HG03442 (cell line): ENCODE measurements around the gene OR52E5.

Source experiments
- ATAC-seq: cut with Tn5 transposase; IDR thresholded peaks from one replicate; pipeline ENCODE4 v1.9.1; 2021; ENCODE audit warnings: mild to moderate bottlenecking, moderate library complexity; ENCODE audit not compliant: unreplicated experiment

Gene OR52E5

DNA sequence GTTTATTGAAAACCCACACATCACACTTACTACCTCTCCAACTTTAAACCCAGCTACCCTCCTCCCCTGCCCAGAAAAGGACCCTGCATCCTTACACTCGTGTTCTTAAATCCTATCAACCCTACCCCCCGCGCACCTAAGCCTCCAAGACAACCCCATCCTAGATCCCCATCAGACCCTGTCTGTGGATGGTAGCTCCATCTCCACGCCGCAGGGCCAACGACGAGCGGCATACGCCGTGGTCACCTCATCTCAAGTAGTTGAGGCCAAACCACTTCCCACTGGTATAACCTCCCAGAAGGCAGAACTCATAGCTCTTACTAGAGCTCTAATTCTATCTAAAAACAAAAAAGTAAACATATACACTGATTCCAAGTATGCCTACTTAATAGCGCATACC is 39.7 kb downstream of the OR52E5 start:
- no peak for ATAC-seq

DNA sequence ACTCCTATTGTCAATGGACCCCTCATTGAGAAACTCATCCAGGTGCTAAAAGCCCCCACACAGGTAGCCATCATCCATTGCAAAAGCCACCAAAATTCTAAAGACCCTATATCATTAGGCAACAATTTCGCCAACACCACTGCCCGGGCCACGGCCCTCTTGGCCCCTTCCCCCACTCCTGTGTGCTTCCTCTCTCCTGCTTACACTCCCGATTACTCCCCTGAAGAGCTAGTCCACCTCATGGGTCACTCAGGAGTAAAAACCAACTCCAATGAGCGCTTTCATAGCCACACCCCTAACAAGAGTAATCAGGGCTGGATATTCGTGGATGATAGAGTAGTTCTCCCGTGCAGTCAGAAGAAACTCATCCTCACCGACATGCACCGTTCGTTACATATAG is 40.1 kb downstream of the OR52E5 start:
- ATAC-seq: no peak

DNA sequence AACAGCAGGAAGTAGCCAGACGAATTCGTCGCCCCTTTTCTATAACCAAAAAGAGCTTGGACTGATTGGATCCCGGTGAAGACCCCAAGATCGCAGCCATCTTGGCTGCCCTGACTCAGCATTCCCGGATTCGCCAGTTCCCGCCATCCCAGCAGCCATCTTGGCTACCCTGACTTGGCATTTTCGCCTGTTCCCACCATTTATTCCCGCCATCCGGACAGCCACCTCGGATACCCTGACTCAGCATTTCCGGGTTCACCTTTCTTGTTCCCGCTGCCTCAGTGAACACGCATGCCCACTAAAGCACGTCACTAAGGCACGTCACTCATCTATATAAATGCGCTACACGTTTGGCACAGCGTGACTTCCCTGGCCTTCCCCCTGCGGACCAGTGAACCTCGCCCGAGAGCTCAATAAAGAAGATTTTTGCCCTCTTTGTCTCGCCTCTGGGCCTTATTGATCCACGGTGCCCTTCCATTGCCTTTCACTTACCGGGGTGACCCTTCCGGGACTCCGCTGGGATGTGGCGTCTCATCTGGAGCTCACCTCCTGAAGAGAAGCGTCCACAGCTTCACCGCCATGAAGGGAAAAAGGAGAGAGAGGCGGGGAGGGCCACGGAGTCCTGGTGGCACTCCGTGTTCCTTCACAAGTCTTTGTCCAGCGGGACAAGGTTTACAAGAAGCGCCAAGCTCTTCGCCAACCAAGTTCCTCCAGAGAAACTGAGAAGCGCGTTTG is 45.0 kb downstream of the OR52E5 start:
- no peak for ATAC-seq

DNA sequence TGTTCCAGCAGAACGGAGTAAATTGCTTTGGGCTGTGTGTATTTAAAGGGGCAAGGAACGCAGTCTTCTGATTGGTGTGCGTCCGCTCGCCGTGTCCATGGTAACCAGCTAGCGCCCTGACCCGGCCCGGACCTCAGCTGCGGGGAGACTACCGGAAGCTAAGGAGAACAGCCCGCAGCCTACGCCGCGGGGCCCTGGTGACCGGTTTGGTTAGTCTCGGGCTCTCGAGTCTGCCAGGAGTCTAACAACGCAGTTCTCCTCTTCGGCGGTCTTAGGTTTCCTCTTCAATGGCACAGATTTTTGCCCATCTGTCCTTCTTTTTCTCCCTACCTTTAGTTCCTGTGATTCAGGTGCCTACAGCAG is 45.6 kb downstream of the OR52E5 start:
- ATAC-seq: no peak

DNA sequence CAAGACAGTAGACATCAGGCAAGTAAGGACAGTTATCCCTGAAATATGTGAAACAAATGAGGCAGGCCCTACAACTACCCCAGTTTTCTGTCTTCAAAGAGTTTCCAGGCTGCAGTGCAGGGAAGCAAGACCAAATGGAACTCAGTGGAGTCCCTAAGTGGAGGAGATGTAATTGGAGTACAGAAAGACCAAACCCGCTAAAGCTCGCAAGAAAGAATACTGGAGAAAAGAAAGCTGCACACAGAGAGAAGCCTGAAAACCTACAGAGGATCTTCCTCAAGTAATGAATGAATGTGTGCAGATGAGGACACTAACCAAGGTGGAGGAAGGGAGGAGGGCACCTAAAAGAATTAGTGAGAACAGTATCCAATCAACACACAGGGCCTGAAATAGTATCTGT is 47.7 kb downstream of the OR52E5 start:
- ATAC-seq: no peak

DNA sequence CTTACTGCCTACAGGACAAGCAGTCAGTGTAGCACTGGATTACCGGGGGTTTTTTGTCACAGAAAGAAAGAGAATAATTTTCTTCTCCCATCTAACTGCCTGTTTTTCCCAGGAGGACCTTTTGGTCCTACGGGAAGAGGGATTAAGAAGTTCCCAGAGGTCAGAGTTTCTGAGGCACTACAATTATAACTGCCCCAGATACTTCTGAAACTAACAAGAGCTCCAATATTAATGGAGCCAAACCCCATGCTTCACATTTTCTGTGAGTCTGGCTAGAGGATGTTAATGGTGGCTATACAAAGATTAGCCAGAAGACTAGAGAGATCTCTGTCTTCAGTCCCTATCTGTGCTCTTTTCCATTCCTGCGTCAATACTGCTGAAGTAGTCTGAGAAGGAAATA is 48.9 kb downstream of the OR52E5 start, which contains the start of gene OR56A3:
Gene OR56A3 (plus strand): TSS at position 301 of the 400 bp plus-strand sequence. CDS start 5,096 bp downstream, outside the sequence.
- no peak for ATAC-seq
